Kidney epithelial cell (primary cell): ENCODE results near the gene CCN2. TPM values are rescaled to one million over a fixed set of nuclear protein-coding genes. Genes with fewer than 3 reads are reported as not detected.

Source experiments
- DNase-seq: peaks from one replicate; pipeline ENCODE4 v3.0.0-alpha.2; 2010; ENCODE audit warnings: low read depth
- H3K27me3 ChIP-seq: 2 replicates; pipeline ENCODE4 v1.6.0; 2011; ENCODE audit warnings: low read length; ENCODE audit not compliant: control insufficient read depth, insufficient read depth
- H3K36me3 ChIP-seq: 2 replicates; pipeline ENCODE4 v1.5.1; 2011; ENCODE audit warnings: low read length; ENCODE audit not compliant: control insufficient read depth, insufficient read depth
- H3K4me3 ChIP-seq: 2 replicates; pipeline ENCODE4 v1.5.1; 2011; ENCODE audit warnings: low read depth, mild to moderate bottlenecking, control low read depth, low read length
- CTCF ChIP-seq: IDR thresholded peaks from 2 replicates; pipeline ENCODE4 v1.5.1; 2011; ENCODE audit warnings: mild to moderate bottlenecking, moderate library complexity, low read length, control low read depth, inconsistent platforms; ENCODE audit not compliant: insufficient read depth, poor library complexity, severe bottlenecking
- total RNA-seq: library from RNA; depleted of rRNA; stranded (reverse); fragments of >200 nt; gene quantifications from 2 replicates; pipeline ENCODE4 v1.2.3, GENCODE V29; 2015

Gene CCN2
- total RNA-seq, 1 donor from 2014 or later = 172 TPM

GRCh38 chr6:131949909-131950766 is 1.0 kb downstream of the CCN2 start:
- H3K4me3 ChIP-seq = peak overlapping the region; percentile 57
- DNase-seq = peak; percentile 49
- no peaks in the 10 kb centered on the region for H3K27me3 ChIP-seq
- TF ChIP-seq CTCF = peak; percentile 63
- H3K36me3 ChIP-seq = peaks cover 2% of the 10 kb centered on the region

- Histone ChIP-seq H3K4me3 (peak overlapping the region; percentile 57), H3K27me3 (no peaks in the 10 kb centered on the region), H3K36me3 (peaks cover 2% of the 10 kb centered on the region)
- TF ChIP-seq CTCF = no peak
- no peak for DNase-seq
Measured at GRCh38 chr6:131949620-131949908, 1.6 kb downstream of the CCN2 start.

- no peaks in the 10 kb centered on the region for H3K27me3 ChIP-seq
- no peak for TF ChIP-seq CTCF
- peak; percentile 18 for DNase-seq
- peak overlapping the region; percentile 57 for H3K4me3 ChIP-seq
- peaks cover 2% of the 10 kb centered on the region for H3K36me3 ChIP-seq
Measured at GRCh38 chr6:131948692-131949619, 2.2 kb downstream of the CCN2 start.

GRCh38 chr6:131947986-131948661 is 3.0 kb downstream of the CCN2 start:
- no peak for TF ChIP-seq CTCF
- peaks cover 2% of the 10 kb centered on the region for H3K36me3 ChIP-seq
- H3K4me3 ChIP-seq = peak overlapping the region; percentile 57
- peak; percentile 12 for DNase-seq
- H3K27me3 ChIP-seq = no peaks in the 10 kb centered on the region

- TF ChIP-seq CTCF = no peak
- H3K36me3 ChIP-seq = peaks cover 2% of the 10 kb centered on the region
- H3K4me3 ChIP-seq = no peak overlapping the region
- H3K27me3 ChIP-seq = no peaks in the 10 kb centered on the region
- peak; percentile 37 for DNase-seq
Measured at GRCh38 chr6:131946992-131947955, 3.9 kb downstream of the CCN2 start.
